B cell (primary cell): ENCODE results near the gene SOX15.

Experiments
- EZH2 ChIP-seq: IDR thresholded peaks from 2 replicates; pipeline ENCODE4 v1.6.1; 2012; ENCODE audit warnings: borderline replicate concordance, low read depth, mild to moderate bottlenecking, moderate library complexity, low read length; ENCODE audit not compliant: insufficient read depth, poor library complexity, severe bottlenecking
- TF ChIP-seq, protein P1 (sequence below): fragments of 200-600 bp; IDR thresholded peaks from one replicate; pipeline ENCODE4 v1.8.0; 2022; ENCODE audit warnings: antibody characterized with exemption, mild to moderate bottlenecking

DNA sequence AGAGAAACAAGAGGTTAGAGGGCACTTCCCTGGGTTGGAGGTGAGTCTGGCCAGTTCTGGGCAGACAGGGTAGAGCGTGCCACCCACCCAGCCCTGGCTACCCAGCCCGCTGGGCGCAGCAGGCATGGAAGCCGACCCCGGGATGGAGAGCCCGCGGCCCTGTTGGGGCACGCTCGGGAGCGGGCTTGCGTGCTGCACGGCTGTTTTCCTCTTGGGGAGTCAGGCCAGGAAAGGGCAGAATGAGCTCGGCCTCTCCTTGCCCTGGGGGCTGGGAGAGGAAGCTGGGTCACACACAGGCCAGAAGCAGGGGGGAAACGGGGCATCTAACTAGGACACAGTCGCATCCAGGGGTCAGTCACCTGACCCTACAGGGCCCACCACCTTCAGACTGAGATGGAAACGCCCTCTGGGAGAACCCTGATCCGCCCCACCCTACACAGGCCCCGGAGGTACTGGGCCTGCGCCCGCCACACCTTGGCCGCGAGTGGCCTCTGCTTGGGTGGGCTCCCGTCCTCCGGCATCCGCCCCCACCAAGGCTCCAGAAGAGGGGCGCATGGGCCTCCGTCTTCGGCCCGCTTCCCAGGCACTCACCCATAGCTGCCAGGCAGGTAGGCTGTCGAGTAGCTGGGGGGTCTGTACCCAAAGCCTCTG, 1.2 kb downstream of the SOX15 start:
- TF ChIP-seq, protein P1, sequence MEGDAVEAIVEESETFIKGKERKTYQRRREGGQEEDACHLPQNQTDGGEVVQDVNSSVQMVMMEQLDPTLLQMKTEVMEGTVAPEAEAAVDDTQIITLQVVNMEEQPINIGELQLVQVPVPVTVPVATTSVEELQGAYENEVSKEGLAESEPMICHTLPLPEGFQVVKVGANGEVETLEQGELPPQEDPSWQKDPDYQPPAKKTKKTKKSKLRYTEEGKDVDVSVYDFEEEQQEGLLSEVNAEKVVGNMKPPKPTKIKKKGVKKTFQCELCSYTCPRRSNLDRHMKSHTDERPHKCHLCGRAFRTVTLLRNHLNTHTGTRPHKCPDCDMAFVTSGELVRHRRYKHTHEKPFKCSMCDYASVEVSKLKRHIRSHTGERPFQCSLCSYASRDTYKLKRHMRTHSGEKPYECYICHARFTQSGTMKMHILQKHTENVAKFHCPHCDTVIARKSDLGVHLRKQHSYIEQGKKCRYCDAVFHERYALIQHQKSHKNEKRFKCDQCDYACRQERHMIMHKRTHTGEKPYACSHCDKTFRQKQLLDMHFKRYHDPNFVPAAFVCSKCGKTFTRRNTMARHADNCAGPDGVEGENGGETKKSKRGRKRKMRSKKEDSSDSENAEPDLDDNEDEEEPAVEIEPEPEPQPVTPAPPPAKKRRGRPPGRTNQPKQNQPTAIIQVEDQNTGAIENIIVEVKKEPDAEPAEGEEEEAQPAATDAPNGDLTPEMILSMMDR, result no peak
- no peak for TF ChIP-seq EZH2
